8988T (cell line): Measurements from ENCODE around the gene SUCLG2.

Source experiments
- DNase-seq: peaks from one replicate; pipeline ENCODE4 v3.0.0; 2011

The SUCLG2 gene

DNA sequence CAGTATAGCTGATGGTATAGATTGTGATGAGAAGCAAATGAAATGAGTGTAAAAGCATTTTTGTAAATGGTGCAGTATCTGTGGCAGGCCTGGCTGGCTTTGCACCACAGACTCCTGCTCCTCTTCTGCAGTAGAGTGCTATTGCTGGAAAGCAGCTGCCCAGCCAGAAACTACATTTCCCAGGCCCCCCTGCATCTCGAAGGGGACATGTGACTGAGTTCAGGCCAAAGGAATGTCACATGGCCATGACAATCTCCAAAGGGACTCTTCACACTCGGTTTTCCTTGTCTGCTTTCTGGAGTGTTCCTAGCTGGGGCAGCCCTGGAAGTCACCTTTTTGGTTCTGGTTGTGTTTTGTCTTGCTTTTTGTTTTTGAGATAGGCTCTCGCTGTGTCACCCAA is 277.1 kb downstream of the SUCLG2 start:
- no peak for DNase-seq

DNA sequence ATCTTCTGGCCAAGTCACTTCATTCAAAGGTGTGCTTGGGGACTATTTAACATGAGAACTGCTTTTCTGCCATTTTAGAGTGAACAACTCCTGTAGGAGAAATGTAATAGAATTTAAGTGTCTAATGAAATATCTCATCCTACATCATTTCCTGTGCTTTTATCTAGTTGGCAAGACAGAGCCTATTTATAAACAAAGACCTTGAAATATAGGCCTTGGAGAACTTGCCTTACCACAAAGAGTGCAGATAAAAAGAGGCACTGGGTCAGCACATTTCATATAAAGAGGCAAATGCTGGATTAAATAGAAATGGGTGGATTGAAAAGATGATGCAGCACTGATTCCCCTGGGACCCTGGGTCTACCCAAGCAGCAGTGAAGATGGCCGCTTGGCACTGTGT is 278.0 kb downstream of the SUCLG2 start:
- DNase-seq, result no peak

DNA sequence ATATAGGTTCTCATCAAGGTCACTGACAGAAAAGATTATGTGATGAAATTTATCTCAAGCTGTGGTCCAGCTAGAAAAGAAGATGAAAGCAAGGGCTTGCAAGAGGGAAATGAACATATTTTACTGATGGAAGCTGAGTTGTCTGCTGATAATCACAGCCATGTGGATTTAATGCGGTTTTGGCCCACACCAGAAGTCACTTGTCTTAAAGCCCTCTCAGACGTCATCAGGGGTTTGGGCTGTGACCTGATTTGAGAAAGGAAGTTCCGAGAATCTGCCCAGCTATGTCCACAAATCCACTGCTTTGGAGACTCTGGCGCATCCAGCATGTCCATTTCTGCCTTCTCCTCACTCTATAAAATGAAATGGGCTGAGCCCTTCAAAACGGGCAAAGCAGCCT is 278.4 kb downstream of the SUCLG2 start:
- DNase-seq, result no peak

DNA sequence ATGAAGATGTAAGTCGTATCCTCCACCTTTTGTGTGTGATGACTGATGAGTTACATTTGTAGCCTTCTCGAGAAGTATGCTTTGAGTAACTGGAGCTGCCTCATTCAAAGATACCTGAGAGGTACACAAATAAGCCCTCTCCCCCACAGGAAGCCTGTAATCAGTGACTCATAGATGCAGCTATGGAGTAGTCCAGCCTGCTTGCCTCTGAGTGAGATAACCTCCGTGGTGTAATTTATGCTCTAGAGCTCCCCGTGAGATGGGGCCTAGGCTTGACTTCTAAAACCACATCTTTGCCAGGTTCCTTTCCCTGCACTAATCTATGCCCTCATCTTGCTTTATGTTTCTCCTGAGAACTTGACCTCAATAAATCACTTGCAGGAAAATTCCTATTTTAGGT is 291.7 kb downstream of the SUCLG2 start:
- no peak for DNase-seq

DNA sequence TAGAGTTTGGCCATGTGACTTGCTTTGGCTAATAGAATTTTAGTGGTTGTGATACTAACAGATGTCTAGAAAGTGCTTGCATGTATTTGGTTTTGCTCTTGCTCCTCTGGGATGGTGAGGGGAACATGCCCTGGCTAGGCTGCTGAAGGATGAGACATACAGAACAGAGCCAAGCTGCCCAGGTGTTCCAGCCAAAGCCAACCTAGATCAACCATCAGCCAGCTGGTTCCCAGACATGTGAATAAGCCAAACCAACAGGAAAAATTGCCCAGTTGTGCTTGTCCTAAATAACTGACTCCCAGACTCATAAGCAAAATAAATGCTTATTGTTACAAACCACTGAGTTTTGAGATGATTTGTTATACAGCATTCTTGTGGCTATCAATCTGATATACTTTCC is 292.6 kb downstream of the SUCLG2 start:
- DNase-seq, result no peak

DNA sequence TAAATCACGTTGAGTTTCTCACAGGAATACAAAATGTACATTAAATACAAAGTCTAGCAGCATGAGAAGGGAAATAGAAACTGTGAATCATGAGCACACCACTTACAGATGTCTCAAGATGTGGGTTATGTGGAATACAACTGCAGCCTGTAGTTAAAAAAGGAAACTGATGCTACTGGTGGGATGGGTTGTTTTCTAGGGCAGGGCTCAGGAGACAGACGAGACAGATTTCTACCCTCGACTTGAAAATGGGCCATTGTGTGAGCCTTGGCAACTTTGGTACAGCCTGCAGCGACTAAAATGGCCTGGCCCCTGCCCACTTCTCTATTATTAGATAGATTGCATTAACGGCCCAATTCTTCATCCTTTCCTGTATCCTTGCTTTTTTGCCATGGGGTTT is 293.1 kb downstream of the SUCLG2 start:
- DNase-seq, result no peak

DNA sequence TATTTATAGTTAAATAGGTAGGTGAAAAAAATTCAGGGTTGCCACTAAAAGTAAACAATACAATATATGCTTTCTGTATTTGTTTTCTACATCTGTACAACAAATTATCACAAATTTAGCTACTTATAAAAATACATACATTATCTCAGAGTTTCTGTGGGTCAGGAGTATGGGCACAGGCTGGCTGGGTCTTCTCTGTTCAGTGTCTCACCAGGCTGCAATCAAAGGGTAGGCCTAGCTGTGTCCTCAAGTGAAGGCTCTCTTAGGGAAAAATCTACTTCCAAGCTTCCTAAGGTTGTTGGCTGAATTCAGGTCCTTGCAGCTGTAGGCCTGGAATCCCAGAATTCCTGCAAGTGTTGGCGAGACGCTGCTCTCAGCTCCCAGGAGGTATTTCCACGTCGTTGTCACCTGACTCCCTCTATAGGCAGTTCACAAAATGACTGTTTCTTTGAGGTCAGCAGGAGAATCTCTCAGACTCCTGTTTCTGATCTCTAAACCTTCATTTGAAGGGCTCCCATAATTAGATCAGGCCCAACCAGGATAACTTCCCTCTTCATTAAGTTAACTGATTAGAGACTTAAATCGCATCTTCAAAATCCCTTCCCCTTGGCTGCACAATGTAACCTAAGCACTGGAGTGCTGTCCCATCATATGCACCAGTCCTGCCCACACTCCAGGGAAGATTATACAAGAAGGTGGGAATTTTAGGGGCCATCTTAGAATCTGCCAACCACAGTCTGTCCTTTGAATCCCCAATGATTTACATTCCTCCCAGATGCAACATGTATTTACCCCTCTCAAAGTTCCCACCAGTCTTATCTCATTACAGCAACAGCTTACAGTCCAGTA is 296.6 kb downstream of the SUCLG2 start:
- DNase-seq, result peak; percentile 20

DNA sequence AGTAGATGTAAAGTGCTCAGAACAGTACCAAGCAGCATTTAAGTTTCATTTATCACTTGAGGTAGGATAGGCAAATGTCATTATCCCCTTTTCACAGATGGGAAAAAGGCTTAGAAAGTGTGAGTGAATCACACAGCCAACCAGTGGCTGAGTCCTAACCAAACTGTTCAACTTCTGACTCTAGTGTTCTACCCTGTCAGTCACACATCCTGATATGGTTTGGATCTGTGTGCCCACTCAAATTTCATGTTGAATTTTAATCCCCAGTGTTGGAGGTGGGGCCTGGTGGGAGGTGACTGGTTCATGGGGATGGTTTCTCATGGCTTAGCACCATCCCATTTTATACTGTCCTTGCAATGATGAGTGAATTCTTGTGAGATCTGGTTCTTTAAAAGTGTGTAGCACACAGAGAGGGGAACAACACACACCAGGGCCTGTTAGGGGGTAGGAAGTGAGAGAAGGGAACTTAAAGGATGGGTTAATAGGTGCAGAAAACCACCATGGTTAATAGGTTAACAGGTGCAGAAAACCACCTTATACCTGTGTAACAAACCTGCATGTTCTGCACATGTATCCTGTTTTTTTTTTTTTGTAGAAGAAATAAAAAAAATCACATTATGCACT is 304.7 kb downstream of the SUCLG2 start:
- no peak for DNase-seq

DNA sequence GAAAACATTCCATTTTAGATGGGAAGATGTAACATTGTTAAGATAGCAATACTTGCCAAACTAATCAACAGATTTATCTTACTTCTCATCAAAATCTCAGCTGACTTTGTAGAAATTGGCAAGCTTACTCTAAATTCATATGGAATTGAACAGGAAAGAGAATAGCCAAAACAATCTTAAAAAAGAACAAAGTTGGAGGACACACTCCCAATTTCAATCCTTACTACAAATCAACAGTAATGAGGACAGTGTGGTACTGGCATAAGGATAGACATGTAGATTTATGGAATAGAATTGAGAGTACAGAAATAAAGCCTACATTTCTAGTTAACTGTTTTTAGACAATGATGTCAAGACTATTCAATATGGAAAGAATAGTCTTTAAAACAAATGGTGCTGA is 308.3 kb downstream of the SUCLG2 start:
- no peak for DNase-seq

DNA sequence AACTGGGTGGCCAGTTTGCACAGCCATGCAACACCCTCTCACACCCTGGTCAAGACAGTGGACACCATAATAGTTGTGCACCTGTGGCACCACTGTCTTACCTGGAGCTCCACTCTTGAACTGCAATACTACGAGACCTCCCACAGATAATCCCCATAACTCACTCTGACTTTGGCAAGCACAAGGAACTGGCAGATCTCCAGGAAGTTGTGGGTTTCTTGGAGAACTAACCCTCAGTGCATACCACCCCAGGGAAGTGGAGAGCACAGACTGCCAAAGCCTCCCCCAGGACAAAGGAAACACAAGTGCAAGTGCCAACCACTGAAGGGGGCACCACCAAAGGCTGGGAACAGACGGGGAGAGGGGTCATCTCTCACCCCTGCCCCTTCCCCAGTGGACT is 318.6 kb downstream of the SUCLG2 start:
- DNase-seq, result no peak

DNA sequence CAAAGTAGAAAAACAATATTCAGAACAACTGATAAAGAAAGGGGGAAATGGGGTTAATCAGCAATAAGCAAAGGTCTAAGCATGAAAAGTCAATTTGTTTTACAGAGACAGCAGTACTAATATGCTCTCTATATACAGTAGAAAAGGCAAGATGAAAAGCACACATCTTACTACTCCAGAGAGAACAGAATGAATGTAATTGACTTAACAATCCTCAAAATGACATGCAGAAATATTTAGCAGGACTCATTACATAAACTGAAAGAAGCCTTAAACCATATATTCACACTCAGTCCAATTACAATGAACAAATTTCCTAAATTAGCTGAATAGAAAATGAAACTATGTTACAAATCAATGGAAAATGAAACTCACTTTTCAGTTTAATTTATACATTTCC is 319.8 kb downstream of the SUCLG2 start:
- DNase-seq, result no peak

DNA sequence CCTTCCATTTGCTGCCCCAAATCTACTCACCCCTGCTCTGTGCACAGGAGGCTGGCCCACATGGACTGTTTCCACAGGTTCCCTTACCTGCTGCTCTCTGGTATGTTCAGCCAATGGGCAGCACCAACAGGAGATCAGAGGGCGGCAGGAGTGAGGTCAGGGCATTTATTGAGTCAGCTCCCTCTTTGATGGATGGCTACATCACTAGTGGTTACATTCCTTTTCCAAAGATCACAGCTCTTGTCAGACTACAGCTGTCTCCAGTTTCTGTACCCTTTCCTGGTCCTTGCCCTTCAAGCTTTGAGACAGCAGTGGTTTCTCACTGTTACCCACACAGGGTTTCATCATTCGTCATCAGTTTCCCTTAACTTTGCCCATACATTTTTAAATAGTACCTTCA is 325.1 kb downstream of the SUCLG2 start:
- no peak for DNase-seq

DNA sequence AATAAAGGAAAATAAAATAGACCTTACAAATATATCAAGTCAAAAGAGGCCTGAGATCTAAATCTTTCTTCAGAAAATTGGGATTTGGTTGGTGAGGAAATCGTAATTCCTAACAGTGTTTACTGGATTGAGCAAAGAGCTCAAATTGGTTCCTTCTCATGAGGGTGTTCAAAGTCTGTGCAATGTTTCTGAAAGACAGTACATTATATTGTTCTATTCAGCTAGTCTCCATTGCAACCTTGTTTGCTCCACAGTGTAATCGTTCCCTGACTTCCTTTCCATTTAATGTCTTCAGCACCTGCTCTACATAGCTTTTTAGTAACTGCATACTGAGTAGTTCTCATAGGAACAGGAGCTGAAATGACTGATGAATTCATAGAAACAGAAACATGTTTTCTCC is 326.8 kb downstream of the SUCLG2 start:
- DNase-seq, result no peak

DNA sequence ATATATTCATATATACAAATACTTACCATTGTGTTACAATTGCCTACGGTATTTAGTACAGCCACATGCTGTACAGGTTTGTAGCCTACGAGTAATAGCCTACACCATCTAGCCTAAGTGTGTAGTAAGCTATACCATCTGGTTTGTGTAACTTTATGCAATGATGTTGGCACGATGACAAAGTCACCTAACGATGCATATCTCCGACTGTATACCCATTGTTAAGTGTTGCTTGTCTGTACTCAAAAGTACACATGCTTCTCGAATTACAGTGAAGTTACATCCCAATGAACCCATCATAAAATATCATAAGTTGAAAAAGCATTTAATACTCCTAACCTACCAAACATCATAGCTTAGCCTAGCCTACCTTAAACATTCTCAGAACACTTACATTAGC is 329.2 kb downstream of the SUCLG2 start:
- DNase-seq, result no peak
